ENCODE data around the gene SMYD3.

The SMYD3 gene

DNA sequence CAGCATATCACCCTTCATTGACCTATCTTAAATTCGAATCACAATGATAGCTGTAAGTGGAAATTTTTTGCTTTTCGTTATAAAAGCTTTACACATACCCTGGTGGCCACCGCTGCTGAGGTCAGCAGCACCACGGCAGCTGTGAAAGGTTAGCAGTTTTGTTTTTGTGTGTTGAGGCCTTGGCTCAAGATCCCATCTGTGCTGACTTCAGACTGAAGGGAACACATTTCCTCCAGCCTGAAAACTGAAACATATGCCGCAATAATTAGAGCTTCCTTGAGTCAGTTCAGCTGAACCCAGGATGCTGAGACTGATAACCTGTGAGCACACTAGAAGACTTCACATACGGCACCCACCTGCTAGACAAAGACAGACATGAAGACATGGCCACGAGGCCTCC, 103.0 kb downstream of the SMYD3 start:
- Histone ChIP-seq H2AFZ (ENCODE audit: low read depth, low read length, severe bottlenecking) (no peak overlapping the region), H3K36me3 (ENCODE audit: low read length) (no peaks in the 10 kb centered on the region), H3F3A (ENCODE audit: insufficient read depth) (no peaks in the 10 kb centered on the region), H3K27ac (ENCODE audit: low read depth, low read length) (no peak overlapping the region), H3K9me2 (replicated peaks; ENCODE audit: insufficient read depth, low read length) (no peaks in the 10 kb centered on the region), H3K4me3 (ENCODE audit: insufficient read depth, low read length, poor library complexity, severe bottlenecking) (no peak overlapping the region), H3K27me3 (ENCODE audit: low read length) (no peaks in the 10 kb centered on the region), H3K4me2 (ENCODE audit: low read depth, low read length, poor library complexity, severe bottlenecking) (no peak overlapping the region), H4K20me1 (ENCODE audit: low read depth, low read length) (no peaks in the 10 kb centered on the region), H3K79me2 (ENCODE audit: insufficient read depth, low read length) (no peaks in the 10 kb centered on the region), H3K9me3 (ENCODE audit: insufficient read depth, low read length) (no peaks in the 10 kb centered on the region), H3K9ac (ENCODE audit: low read length) (no peak overlapping the region)
- TF ChIP-seq, protein P1, sequence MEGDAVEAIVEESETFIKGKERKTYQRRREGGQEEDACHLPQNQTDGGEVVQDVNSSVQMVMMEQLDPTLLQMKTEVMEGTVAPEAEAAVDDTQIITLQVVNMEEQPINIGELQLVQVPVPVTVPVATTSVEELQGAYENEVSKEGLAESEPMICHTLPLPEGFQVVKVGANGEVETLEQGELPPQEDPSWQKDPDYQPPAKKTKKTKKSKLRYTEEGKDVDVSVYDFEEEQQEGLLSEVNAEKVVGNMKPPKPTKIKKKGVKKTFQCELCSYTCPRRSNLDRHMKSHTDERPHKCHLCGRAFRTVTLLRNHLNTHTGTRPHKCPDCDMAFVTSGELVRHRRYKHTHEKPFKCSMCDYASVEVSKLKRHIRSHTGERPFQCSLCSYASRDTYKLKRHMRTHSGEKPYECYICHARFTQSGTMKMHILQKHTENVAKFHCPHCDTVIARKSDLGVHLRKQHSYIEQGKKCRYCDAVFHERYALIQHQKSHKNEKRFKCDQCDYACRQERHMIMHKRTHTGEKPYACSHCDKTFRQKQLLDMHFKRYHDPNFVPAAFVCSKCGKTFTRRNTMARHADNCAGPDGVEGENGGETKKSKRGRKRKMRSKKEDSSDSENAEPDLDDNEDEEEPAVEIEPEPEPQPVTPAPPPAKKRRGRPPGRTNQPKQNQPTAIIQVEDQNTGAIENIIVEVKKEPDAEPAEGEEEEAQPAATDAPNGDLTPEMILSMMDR (IDR thresholded peaks at IDR 0.05; ENCODE audit: insufficient read depth, low read length, poor library complexity, severe bottlenecking): no peak

DNA sequence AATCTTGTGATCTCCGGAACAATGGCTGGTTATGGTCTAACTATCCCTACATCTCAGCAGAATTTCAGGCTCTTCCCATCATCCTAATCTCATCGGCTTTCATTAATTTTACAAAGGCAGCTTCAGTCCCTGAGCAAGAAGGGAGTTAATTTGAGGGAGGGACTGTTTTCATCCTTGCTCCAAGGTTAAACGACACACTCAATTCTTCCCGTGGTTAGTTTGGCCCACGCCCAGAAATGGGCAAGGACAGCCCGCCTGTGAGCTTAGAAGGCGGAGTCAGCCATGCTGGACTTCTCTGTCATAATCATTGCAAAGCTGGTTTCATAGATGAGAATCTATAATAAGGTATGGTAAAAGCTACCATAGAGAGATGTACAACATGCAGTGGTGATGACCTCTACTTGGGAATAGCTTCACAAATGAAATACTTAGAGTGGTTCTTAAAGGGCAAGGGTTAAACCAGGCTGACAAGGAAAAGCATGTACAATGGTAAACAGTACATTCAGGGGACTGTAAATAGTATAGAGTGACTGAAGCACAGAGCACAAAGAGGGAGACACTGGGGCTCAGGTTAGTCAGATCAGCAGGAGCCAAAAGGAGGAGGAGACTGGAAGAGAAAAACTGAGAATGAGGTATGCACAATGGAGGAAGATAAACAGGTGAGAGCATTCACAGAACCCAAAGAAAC, 108.8 kb downstream of the SMYD3 start:
- Histone ChIP-seq H3K4me2 (ENCODE audit: low read depth, low read length, poor library complexity, severe bottlenecking) (no peak overlapping the region), H3K36me3 (ENCODE audit: low read length) (no peaks in the 10 kb centered on the region), H3K9me3 (ENCODE audit: insufficient read depth, low read length) (no peaks in the 10 kb centered on the region), H3K79me2 (ENCODE audit: insufficient read depth, low read length) (no peaks in the 10 kb centered on the region), H4K20me1 (ENCODE audit: low read depth, low read length) (0 out of 2 replicates have a peak, but pooled peaks cover 3% of the 10 kb centered on the region), H2AFZ (ENCODE audit: low read depth, low read length, severe bottlenecking) (no peak overlapping the region), H3K9me2 (replicated peaks; ENCODE audit: insufficient read depth, low read length) (no peaks in the 10 kb centered on the region), H3K27ac (ENCODE audit: low read depth, low read length) (no peak overlapping the region), H3K9ac (ENCODE audit: low read length) (no peak overlapping the region), H3F3A (ENCODE audit: insufficient read depth) (no peaks in the 10 kb centered on the region), H3K4me3 (ENCODE audit: insufficient read depth, low read length, poor library complexity, severe bottlenecking) (no peak overlapping the region), H3K27me3 (ENCODE audit: low read length) (no peaks in the 10 kb centered on the region)
- no peak for TF ChIP-seq EZH2phosphoT487 (conservative IDR thresholded peaks at IDR 0.05; ENCODE audit: low read length)
- TF ChIP-seq, protein P1 (IDR thresholded peaks at IDR 0.05; ENCODE audit: insufficient read depth, low read length, poor library complexity, severe bottlenecking): no peak

DNA sequence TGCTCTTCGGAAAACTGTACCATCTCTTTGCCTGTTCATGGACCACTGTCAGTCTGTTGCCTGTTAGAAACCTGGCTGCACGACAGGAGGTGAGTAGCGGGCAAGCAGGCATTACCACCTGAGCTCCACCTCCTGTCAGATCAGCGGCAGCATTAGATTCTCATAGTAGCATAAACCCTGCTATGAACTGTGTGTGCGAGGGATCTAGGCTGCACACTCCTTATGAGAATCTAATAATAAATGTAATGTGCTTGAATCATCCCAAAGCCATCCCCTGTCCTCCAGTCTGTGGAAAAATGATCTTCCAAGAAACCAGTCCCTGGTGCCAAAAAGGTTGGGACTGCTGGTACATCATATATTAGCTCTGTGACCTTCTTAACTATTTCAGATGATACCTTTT, 110.0 kb downstream of the SMYD3 start:
- no peak overlapping the region for H3K4me2 ChIP-seq (ENCODE audit: low read depth, low read length, poor library complexity, severe bottlenecking)
- no peaks in the 10 kb centered on the region for H3K79me2 ChIP-seq (ENCODE audit: insufficient read depth, low read length)
- H3K9me3 ChIP-seq (ENCODE audit: insufficient read depth, low read length): no peaks in the 10 kb centered on the region
- no peak overlapping the region for H2AFZ ChIP-seq (ENCODE audit: low read depth, low read length, severe bottlenecking)
- H3K9ac ChIP-seq (ENCODE audit: low read length): no peak overlapping the region
- no peaks in the 10 kb centered on the region for H3F3A ChIP-seq (ENCODE audit: insufficient read depth)
- no peak overlapping the region for H3K27ac ChIP-seq (ENCODE audit: low read depth, low read length)
- H3K9me2 ChIP-seq (replicated peaks; ENCODE audit: insufficient read depth, low read length): no peaks in the 10 kb centered on the region
- H4K20me1 ChIP-seq (ENCODE audit: low read depth, low read length): peaks cover 3% of the 10 kb centered on the region; the same call in 1 of the 2 replicates
- no peaks in the 10 kb centered on the region for H3K36me3 ChIP-seq (ENCODE audit: low read length)
- no peaks in the 10 kb centered on the region for H3K27me3 ChIP-seq (ENCODE audit: low read length)
- H3K4me3 ChIP-seq (ENCODE audit: insufficient read depth, low read length, poor library complexity, severe bottlenecking): no peak overlapping the region
- TF ChIP-seq, protein P1 (IDR thresholded peaks at IDR 0.05; ENCODE audit: insufficient read depth, low read length, poor library complexity, severe bottlenecking): no peak
- TF ChIP-seq EZH2phosphoT487 (conservative IDR thresholded peaks at IDR 0.05; ENCODE audit: low read length): no peak
